CD4-positive, CD25-positive, alpha-beta regulatory T cell (primary cell): Measurements from ENCODE around the gene VWDE. TPM values are rescaled to one million over a fixed set of nuclear protein-coding genes. Genes with fewer than 3 reads are reported as not detected.

Source experiments
- ATAC-seq, 2 donors: fragments of 150-1000 bp; cut with Tn5 transposase; one replicate each; pipeline ENCODE4 v1.10.0; 2021; ENCODE audit warnings: low read depth in 2 of 2, moderate number of reproducible peaks in 2 of 2, moderate library complexity in 1 of 2
- DNase-seq, 3 donors: peaks; one replicate each; pipeline versions ENCODE4 v3.0.0 to v3.0.0-alpha.2; 2012 to 2022; ENCODE audit warnings: mixed read lengths in 1 of 3
- H3K27ac ChIP-seq: one replicate; pipeline ENCODE4 v1.7.0; 2013; ENCODE audit warnings: mild to moderate bottlenecking, low read length; ENCODE audit not compliant: insufficient read depth, poor library complexity, severe bottlenecking
- H3K27me3 ChIP-seq: one replicate; pipeline ENCODE4 v1.7.0; 2013; ENCODE audit warnings: low read length; ENCODE audit not compliant: control insufficient read depth, insufficient read depth
- H3K36me3 ChIP-seq: one replicate; pipeline ENCODE4 v1.7.0; 2013; ENCODE audit warnings: mild to moderate bottlenecking, low read length, moderate library complexity; ENCODE audit not compliant: control insufficient read depth, insufficient read depth
- H3K4me1 ChIP-seq: 2 replicates; pipeline ENCODE4 v1.7.0; 2013; ENCODE audit warnings: mild to moderate bottlenecking, low read length; ENCODE audit not compliant: insufficient read depth, control insufficient read depth, poor library complexity, severe bottlenecking
- H3K4me3 ChIP-seq: one replicate; pipeline ENCODE4 v1.7.0; 2013; ENCODE audit warnings: low read depth, mild to moderate bottlenecking, low read length, moderate library complexity
- H3K9me3 ChIP-seq, 2 experiments: 1 replicate in 1 of 2; 2 replicates in 1 of 2; pipeline ENCODE4 v1.7.0; 2013; ENCODE audit warnings: low read length in 2 of 2, mild to moderate bottlenecking in 1 of 2, moderate library complexity in 1 of 2; ENCODE audit not compliant: control insufficient read depth in 2 of 2
- H3K27ac Mint-ChIP-seq, 3 donors: one replicate each; pipeline ENCODE4 v1.8.0; 2020 to 2022; ENCODE audit warnings: mild to moderate bottlenecking in 3 of 3, mixed read lengths in 3 of 3, moderate library complexity in 2 of 3
- H3K27me3 Mint-ChIP-seq: one replicate; pipeline ENCODE4 v1.8.0; 2022; ENCODE audit warnings: mild to moderate bottlenecking, mixed read lengths
- H3K36me3 Mint-ChIP-seq: one replicate; pipeline ENCODE4 v1.8.0; 2020; ENCODE audit warnings: mixed read lengths
- H3K4me1 Mint-ChIP-seq, 4 donors: one replicate each; pipeline ENCODE4 v1.8.0; 2020 to 2022; ENCODE audit warnings: mixed read lengths in 4 of 4, mild to moderate bottlenecking in 1 of 4
- H3K4me3 Mint-ChIP-seq, 4 donors: one replicate each; pipeline ENCODE4 v1.8.0; 2020 to 2022; ENCODE audit warnings: mild to moderate bottlenecking in 4 of 4, mixed read lengths in 4 of 4, moderate library complexity in 3 of 4
- H3K9me3 Mint-ChIP-seq, 7 donors: one replicate each; pipeline ENCODE4 v1.8.0; 2020 to 2022; ENCODE audit warnings: mixed read lengths in 7 of 7, mild to moderate bottlenecking in 3 of 7, moderate library complexity in 2 of 7
- polyA plus RNA-seq, 4 donors: library from polyadenylated mRNA; unstranded; fragments of 300-500 nt; fragmentation: Illumina TruSeq; gene quantifications; one replicate each; pipeline ENCODE4 v1.2.3, GENCODE V29; 2021
- total RNA-seq: library from RNA; stranded (reverse); gene quantifications from one replicate; pipeline ENCODE4 v1.2.3, GENCODE V29; 2022

The VWDE gene
- total and polyA plus RNA-seq, 5 donors from 2014 or later: 0.12 to 0.86 (median 0.37) TPM; not detected in 2

GRCh38 chr7:12314199-12314598, 89.5 kb downstream of the VWDE start:
- Mint-ChIP-seq H3K4me1 (no peaks in the 10 kb centered on the region), H3K27me3 (no peaks in the 10 kb centered on the region), H3K9me3 (peaks cover 0 to 4% (median 0%) of the 10 kb centered on the region in 7 donors), H3K36me3 (no peaks in the 10 kb centered on the region), H3K27ac (no peak overlapping the region), H3K4me3 (no peak overlapping the region)
- DNase-seq: no peak
- H3K27me3 ChIP-seq: no peaks in the 10 kb centered on the region
- no peaks in the 10 kb centered on the region for H3K36me3 ChIP-seq
- H3K4me3 ChIP-seq: no peak overlapping the region
- no peak overlapping the region for H3K27ac ChIP-seq
- no peaks in the 10 kb centered on the region for H3K9me3 ChIP-seq
- ATAC-seq: no peak
- no peaks in the 10 kb centered on the region for H3K4me1 ChIP-seq

- H3K4me3 Mint-ChIP-seq: no peak overlapping the region
- H3K9me3 ChIP-seq: no peaks in the 10 kb centered on the region
- no peaks in the 10 kb centered on the region for H3K36me3 Mint-ChIP-seq
- H3K27me3 Mint-ChIP-seq: no peaks in the 10 kb centered on the region
- no peak overlapping the region for H3K27ac Mint-ChIP-seq
- no peaks in the 10 kb centered on the region for H3K27me3 ChIP-seq
- DNase-seq (no peak), ATAC-seq (no peak)
- H3K4me3 ChIP-seq: no peak overlapping the region
- H3K4me1 ChIP-seq: no peaks in the 10 kb centered on the region
- H3K4me1 Mint-ChIP-seq: no peaks in the 10 kb centered on the region
- no peak overlapping the region for H3K27ac ChIP-seq
- H3K36me3 ChIP-seq: no peaks in the 10 kb centered on the region
- peaks cover 0 to 6% (median 1%) of the 10 kb centered on the region in 7 donors for H3K9me3 Mint-ChIP-seq
These were observed 98.2 kb downstream of the VWDE start for GRCh38 chr7:12305502-12305901.

- Histone ChIP-seq H3K27ac (no peak overlapping the region), H3K4me3 (no peak overlapping the region), H3K36me3 (no peaks in the 10 kb centered on the region), H3K9me3 (no peaks in the 10 kb centered on the region), H3K27me3 (no peaks in the 10 kb centered on the region), H3K4me1 (no peaks in the 10 kb centered on the region)
- no peak for DNase-seq
- Mint-ChIP-seq H3K4me1 (no peaks in the 10 kb centered on the region), H3K9me3 (peaks cover 0 to 6% (median 0%) of the 10 kb centered on the region in 7 donors), H3K27ac (no peak overlapping the region), H3K27me3 (no peaks in the 10 kb centered on the region), H3K4me3 (no peak overlapping the region), H3K36me3 (no peaks in the 10 kb centered on the region)
- ATAC-seq: no peak
These were observed 100.2 kb downstream of the VWDE start for GRCh38 chr7:12303495-12303894.

- H3K27me3 Mint-ChIP-seq: no peaks in the 10 kb centered on the region
- H3K4me1 Mint-ChIP-seq: no peaks in the 10 kb centered on the region
- Histone ChIP-seq H3K27ac (no peak overlapping the region), H3K9me3 (no peaks in the 10 kb centered on the region), H3K4me3 (no peak overlapping the region), H3K36me3 (no peaks in the 10 kb centered on the region), H3K4me1 (no peaks in the 10 kb centered on the region), H3K27me3 (no peaks in the 10 kb centered on the region)
- no peaks in the 10 kb centered on the region for H3K36me3 Mint-ChIP-seq
- no peak for DNase-seq
- no peak overlapping the region for H3K4me3 Mint-ChIP-seq
- H3K27ac Mint-ChIP-seq: no peak overlapping the region
- H3K9me3 Mint-ChIP-seq: peaks cover 0 to 6% (median 0%) of the 10 kb centered on the region in 7 donors
- ATAC-seq: no peak
These were observed 100.6 kb downstream of the VWDE start for GRCh38 chr7:12303062-12303461.

DNA sequence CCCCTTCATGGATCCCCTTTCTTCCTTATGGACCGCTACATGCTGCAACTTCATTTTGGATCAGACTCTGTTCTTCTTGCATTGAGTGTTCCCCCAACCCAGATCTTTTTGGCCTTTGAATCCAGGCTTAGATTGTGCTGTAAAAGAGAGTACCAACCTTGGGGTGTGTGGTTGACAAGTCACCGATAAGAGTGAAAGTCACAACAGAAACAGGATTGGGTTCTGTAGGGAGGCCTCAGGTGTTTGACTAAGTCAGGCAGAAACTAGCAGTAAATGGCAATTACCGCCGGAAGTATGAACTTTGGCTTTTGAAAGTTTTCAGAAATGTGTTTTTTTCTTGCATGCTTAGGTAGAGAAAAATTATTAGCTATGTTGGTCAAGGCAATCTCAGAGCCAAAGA, 103.2 kb downstream of the VWDE start:
- Mint-ChIP-seq H3K9me3 (peaks cover 0 to 6% (median 0%) of the 10 kb centered on the region in 7 donors), H3K4me3 (no peak overlapping the region), H3K4me1 (no peaks in the 10 kb centered on the region), H3K27ac (no peak overlapping the region), H3K36me3 (no peaks in the 10 kb centered on the region), H3K27me3 (peaks cover 2% of the 10 kb centered on the region)
- no peaks in the 10 kb centered on the region for H3K4me1 ChIP-seq
- no peak for ATAC-seq
- H3K27me3 ChIP-seq: no peaks in the 10 kb centered on the region
- H3K27ac ChIP-seq: no peak overlapping the region
- H3K4me3 ChIP-seq: no peak overlapping the region
- no peak for DNase-seq
- no peaks in the 10 kb centered on the region for H3K36me3 ChIP-seq
- H3K9me3 ChIP-seq: no peaks in the 10 kb centered on the region

- no peak overlapping the region for H3K27ac ChIP-seq
- Mint-ChIP-seq H3K4me3 (no peak overlapping the region), H3K9me3 (peaks cover 0 to 4% (median 0%) of the 10 kb centered on the region in 7 donors), H3K27ac (no peak overlapping the region), H3K36me3 (no peaks in the 10 kb centered on the region), H3K27me3 (peaks cover 11% of the 10 kb centered on the region), H3K4me1 (no peaks in the 10 kb centered on the region)
- ATAC-seq (no peak), DNase-seq (no peak)
- H3K9me3 ChIP-seq: no peaks in the 10 kb centered on the region
- H3K4me1 ChIP-seq: no peaks in the 10 kb centered on the region
- no peak overlapping the region for H3K4me3 ChIP-seq
- no peaks in the 10 kb centered on the region for H3K36me3 ChIP-seq
- no peaks in the 10 kb centered on the region for H3K27me3 ChIP-seq
These were observed 104.3 kb downstream of the VWDE start for GRCh38 chr7:12299367-12299766.

DNA sequence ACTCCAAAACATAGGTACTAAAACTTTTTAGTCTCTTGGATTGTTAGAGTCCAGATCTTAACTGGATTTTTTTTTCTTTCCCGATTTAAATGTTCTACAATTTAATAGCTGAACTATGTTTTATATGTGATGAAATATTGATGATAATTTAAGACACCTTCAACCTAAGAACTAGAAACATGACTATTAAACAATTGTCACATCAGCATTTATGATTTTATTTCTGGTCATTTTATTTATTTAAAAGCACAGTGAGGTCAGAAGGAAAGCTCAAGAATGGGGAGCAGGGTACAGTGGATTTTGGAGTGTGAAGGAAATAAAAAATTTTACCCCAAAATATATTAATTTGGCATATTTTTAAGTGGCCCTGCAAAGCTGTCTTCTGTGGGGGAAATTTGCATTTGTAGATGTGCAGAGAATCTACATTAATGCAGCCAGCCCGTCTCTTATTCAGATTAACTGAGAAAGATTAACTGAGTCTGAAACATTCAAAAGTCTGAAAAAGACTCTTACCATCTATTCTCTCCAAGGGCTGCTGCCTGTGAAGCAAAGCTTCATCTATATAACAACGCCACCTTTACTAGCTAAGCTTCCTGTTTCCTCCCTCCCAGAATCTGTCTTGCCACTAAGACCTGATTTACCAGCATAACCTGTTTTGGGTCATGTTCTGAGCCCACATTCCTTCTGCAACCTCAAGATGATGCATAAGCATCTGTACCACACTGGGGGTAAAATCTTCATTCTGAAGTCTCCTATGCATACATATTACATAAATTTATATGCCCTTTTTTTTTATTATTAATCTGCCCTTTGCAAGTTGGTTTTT, 106.2 kb downstream of the VWDE start:
- ATAC-seq: no peak
- no peaks in the 10 kb centered on the region for H3K36me3 Mint-ChIP-seq

GRCh38 chr7:12296051-12296570, 107.6 kb downstream of the VWDE start:
- no peak overlapping the region for H3K4me3 ChIP-seq
- no peak overlapping the region for H3K27ac Mint-ChIP-seq
- H3K36me3 Mint-ChIP-seq: no peaks in the 10 kb centered on the region
- H3K9me3 ChIP-seq: no peaks in the 10 kb centered on the region
- no peaks in the 10 kb centered on the region for H3K27me3 ChIP-seq
- no peak for DNase-seq
- no peak overlapping the region for H3K4me3 Mint-ChIP-seq
- H3K9me3 Mint-ChIP-seq: peaks cover 0 to 1% (median 0%) of the 10 kb centered on the region in 7 donors
- H3K27ac ChIP-seq: no peak overlapping the region
- H3K36me3 ChIP-seq: no peaks in the 10 kb centered on the region
- H3K4me1 ChIP-seq: no peaks in the 10 kb centered on the region
- H3K4me1 Mint-ChIP-seq: no peaks in the 10 kb centered on the region
- peaks cover 15% of the 10 kb centered on the region for H3K27me3 Mint-ChIP-seq
- no peak for ATAC-seq

More for the DNA sequence above, 106.2 kb downstream of the VWDE start:
- H3K4me1 ChIP-seq: no peaks in the 10 kb centered on the region
- Mint-ChIP-seq H3K4me3 (no peak overlapping the region), H3K27ac (no peak overlapping the region), H3K9me3 (no peaks in the 10 kb centered on the region), H3K27me3 (peaks cover 15% of the 10 kb centered on the region), H3K4me1 (no peaks in the 10 kb centered on the region)
- H3K27ac ChIP-seq: no peak overlapping the region
- no peaks in the 10 kb centered on the region for H3K27me3 ChIP-seq
- DNase-seq: no peak
- no peak overlapping the region for H3K4me3 ChIP-seq
- no peaks in the 10 kb centered on the region for H3K9me3 ChIP-seq
- no peaks in the 10 kb centered on the region for H3K36me3 ChIP-seq
